Ramos (cell line): Measurements from ENCODE around the gene CRYZ.
"Not testable (repeated sequence)": the region's sequence is repeated elsewhere in the genome, so short reads cannot be mapped to it uniquely, and the experiment has no call there.

Source experiments
- in situ Hi-C: fragments of 300-500 bp; cut with MboI; formaldehyde crosslinking; loops from one replicate; pipeline ENCODE4 v1.14.3; 2022; ENCODE audit warnings: low sequenced_read_pairs; ENCODE audit not compliant: unreplicated experiment

The CRYZ gene

DNA sequence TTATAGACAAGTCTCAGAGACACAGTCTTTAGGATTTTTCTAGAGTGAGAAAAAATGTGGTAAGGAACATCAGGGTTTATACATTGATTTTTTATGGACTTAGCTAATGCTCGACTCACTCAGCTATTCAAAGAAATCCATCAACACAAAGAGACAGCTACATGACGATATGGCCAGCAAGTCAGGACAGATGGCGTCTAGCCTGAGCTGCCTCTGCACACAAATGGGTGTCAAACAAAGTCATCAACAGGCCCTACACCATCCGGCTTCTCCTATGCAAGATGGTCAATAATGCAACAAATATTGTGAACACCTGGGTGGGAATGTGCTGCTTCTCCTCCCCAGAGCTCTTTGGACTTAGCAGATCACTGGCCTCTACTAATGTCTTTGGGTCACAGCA lies 45.9 kb downstream of the CRYZ start:
- in situ Hi-C loops: no loop called here

DNA sequence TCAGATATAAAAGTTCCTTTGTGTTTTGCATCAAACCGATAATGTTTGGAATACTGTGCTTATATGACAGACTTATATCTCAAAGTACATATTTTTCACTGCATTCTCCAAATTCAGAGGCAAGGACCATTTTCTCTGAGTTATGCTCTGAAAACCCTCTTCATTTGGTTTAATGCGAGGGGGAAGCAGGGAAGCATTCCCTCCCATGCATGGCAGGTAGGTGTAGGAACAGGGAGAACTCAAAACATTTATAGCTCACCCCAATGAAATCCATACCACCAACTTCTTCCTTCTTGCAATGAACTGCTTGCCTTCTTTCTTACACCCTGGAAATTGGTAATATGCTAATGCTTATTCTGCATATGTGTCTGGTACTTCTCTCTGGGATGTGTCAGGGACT lies 48.5 kb downstream of the CRYZ start:
- in situ Hi-C loops: no loop called here

- in situ Hi-C loops: no loop called here
Measured at GRCh38 chr1:74683656-74684055, 49.2 kb downstream of the CRYZ start.

DNA sequence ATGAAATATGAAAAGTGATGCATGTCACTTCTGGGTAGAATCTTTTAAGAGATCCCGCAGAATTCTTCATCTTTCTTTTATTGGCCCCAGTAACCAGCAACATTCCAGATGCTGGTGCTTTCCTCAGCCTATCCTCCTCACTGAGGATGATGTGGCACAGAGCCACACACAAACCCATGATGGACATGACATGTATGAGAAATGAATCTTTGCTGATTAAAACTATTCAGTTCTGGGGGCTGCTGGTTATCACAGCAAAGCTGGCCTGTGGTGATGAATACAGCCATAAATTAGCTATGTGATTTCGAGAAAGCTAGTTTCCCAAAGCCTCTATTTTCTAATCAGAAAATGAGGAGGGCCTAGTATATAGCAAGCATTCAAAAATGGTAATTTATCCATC lies 51.0 kb downstream of the CRYZ start:
- in situ Hi-C loops: no loop called here

GRCh38 chr1:74681449-74681848 lies 51.4 kb downstream of the CRYZ start:
- in situ Hi-C loops: no loop called here

- in situ Hi-C loops: no loop called here
Measured at GRCh38 chr1:74681001-74681400, 51.8 kb downstream of the CRYZ start.

DNA sequence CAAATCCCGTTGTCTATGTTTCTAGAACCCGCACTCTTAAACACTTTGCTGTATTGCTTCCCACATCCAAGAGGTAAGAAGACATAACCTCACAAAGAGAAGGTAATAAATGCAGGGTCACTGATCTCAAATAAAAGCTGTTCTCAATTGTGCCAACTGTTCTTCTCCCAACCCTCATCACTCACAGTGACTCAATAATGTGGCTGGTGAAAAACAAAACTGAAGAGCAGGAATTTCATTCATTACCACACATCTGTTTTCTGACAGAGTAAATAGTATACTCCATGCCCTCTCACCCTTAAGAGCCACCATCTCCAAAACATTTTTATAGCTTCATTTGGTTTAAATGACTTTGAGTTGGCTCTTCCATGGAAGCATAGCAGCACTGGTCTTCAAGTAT lies 53.0 kb downstream of the CRYZ start:
- in situ Hi-C loops: no loop called here

DNA sequence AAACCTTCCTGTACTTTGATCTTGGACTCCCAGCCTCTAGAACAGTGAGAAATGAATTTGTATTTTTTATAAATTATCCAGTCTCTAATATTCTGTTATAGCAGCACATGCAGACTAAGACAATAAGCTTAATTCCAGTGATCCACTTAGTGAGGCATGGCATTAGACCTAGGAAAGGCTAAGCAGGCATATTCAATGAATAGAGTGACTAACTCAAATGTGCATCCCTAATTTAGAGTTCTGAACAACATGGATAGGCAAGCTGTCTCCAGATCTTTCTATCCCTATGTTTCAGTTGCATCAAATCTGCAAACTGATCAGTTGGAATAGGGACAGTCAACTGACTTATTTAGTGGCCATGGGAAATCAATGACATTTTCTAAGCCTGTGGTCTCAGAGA lies 54.9 kb downstream of the CRYZ start:
- in situ Hi-C loops: no loop called here

DNA sequence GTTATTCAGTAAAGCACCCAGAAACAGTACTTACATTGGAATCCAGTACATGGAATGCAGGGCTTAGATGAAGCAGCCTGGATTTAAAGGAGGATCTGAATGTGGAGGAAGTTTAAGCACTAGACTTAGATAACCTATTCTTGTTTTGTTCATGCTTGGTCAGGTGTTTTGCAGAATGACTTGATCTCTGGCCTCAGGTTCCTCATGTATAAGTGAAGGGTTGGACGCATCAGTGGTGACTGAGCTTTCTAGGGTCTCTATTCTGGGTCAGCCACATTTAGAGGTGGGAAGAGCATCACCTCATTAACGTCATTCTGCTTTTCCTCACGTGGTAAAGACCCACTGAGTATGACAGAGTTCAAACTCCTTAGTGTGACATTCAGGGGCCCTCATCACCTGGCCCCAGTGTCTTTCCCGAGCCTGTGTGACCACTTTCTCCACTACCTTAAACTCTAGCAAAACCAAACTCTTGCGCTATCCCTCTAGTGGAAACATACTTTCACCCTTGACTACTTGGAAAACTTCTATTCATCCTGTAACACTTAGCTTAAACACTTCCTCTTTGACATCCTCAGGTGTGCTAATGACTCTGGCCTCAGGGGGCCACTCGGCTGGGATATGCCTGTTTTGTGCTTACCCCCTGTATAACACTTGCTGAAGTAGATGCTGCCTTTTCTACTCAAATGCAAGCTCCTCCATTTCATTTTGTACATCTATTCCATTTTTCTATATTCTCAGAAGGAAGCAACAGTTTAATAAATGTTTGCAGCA lies 58.4 kb downstream of the CRYZ start:
- in situ Hi-C loops: no loop called here

DNA sequence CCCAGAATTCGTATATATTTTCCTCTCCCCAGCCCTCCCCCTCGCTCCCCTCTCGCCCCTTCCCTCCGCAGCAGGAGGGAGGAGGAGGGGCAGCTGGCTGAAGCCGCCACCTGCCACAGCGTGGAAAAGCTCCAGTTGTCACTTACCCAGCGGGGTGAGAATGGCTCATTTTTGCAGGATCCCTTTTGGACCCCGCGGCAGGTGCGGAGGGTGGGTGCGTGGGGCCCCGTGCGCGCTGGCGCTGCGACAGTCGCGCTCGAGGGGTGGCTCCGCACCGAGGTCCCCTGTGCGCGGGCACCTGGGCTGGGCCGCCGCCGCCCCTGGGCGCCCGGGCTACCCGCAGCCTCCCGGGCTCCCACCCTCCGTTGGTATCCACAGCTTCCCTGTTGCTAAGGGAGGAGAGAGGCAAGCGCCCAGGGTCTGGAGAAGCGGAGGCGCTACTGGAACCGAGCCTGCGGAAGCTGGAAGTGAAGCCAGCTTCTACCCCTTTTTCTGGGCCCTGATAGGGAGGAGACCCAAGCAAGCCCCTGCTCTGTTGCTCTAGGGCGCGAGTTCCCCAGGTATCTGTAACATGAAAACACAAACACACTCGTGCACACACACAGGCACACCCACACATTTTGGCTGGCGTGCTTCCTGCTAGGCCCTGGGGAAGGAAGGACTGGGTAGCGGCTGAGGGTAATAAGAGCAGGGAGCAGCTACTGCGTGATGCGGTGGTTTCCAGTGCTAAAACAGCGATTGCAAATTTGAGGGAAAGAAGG lies 59.3 kb downstream of the CRYZ start, which contains the start of gene ERICH3:
ERICH3 (minus strand) TSS at position 442 of the 761 bp plus-strand sequence; CDS start at position 169, 273 bp downstream.
- in situ Hi-C loops: no loop called here

DNA sequence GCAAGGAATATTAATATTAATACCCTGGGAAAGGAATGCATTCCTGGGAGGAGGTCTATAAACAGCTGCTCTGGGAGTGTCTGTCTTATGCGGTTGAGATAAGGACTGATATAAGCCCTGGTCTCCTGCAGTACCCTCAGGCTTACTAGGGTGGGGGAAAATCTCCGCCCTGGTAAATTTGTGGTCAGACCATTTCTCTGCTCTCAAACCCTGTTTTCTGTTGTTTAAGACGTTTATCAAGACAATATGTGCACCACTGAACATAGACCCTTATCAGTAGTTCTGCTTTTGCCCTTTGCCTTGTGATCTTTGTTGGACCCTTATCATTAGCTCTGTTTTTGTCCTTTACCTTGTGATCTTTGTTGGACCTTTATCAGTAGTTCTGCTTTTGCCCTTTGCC lies 62.0 kb downstream of the CRYZ start:
- in situ Hi-C loops: not testable (repeated sequence)
